ENCODE measurements around the gene KDELR1.

The KDELR1 gene

GRCh38 chr19:48350856-48351255 is 40.5 kb downstream of the KDELR1 start:
- Histone ChIP-seq H3K9me3 (ENCODE audit: low read length) (no peaks in the 10 kb centered on the region), H3K4me1 (ENCODE audit: insufficient read depth, low read length, severe bottlenecking) (no peaks in the 10 kb centered on the region), H3K27me3 (ENCODE audit: insufficient read depth, low read length) (no peaks in the 10 kb centered on the region), H3K9me2 (ENCODE audit: low read depth, low read length) (no peaks in the 10 kb centered on the region), H3K9ac (ENCODE audit: low read length) (no peak overlapping the region), H3K79me2 (ENCODE audit: insufficient read depth, low read length) (no peaks in the 10 kb centered on the region), H3K27ac (ENCODE audit: low read depth, low read length, poor library complexity, severe bottlenecking) (no peak overlapping the region), H3K36me3 (ENCODE audit: insufficient read depth, low read length) (no peaks in the 10 kb centered on the region), H2AFZ (ENCODE audit: low read length) (no peak overlapping the region), H3K4me3 (ENCODE audit: low read depth, low read length, poor library complexity, severe bottlenecking) (no peak overlapping the region), H3F3A (ENCODE audit: insufficient read depth, low read length) (no peaks in the 10 kb centered on the region), H3K4me2 (ENCODE audit: low read length) (no peak overlapping the region), H4K20me1 (ENCODE audit: insufficient read depth, low read length) (no peaks in the 10 kb centered on the region)
- TF ChIP-seq, protein P1, sequence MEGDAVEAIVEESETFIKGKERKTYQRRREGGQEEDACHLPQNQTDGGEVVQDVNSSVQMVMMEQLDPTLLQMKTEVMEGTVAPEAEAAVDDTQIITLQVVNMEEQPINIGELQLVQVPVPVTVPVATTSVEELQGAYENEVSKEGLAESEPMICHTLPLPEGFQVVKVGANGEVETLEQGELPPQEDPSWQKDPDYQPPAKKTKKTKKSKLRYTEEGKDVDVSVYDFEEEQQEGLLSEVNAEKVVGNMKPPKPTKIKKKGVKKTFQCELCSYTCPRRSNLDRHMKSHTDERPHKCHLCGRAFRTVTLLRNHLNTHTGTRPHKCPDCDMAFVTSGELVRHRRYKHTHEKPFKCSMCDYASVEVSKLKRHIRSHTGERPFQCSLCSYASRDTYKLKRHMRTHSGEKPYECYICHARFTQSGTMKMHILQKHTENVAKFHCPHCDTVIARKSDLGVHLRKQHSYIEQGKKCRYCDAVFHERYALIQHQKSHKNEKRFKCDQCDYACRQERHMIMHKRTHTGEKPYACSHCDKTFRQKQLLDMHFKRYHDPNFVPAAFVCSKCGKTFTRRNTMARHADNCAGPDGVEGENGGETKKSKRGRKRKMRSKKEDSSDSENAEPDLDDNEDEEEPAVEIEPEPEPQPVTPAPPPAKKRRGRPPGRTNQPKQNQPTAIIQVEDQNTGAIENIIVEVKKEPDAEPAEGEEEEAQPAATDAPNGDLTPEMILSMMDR (IDR thresholded peaks at IDR 0.05; ENCODE audit: low read length) = no peak
- TF ChIP-seq EZH2 (IDR thresholded peaks at IDR 0.05; ENCODE audit: borderline replicate concordance, low read length) = no peak

GRCh38 chr19:48348737-48349136 is 42.6 kb downstream of the KDELR1 start:
- Histone ChIP-seq H3K36me3 (ENCODE audit: insufficient read depth, low read length) (no peaks in the 10 kb centered on the region), H3K27ac (ENCODE audit: low read depth, low read length, poor library complexity, severe bottlenecking) (no peak overlapping the region), H3K4me2 (ENCODE audit: low read length) (no peak overlapping the region), H3K4me3 (ENCODE audit: low read depth, low read length, poor library complexity, severe bottlenecking) (no peak overlapping the region), H4K20me1 (ENCODE audit: insufficient read depth, low read length) (no peaks in the 10 kb centered on the region), H3F3A (ENCODE audit: insufficient read depth, low read length) (no peaks in the 10 kb centered on the region), H3K27me3 (ENCODE audit: insufficient read depth, low read length) (no peaks in the 10 kb centered on the region), H3K9me2 (ENCODE audit: low read depth, low read length) (no peaks in the 10 kb centered on the region), H3K79me2 (ENCODE audit: insufficient read depth, low read length) (no peaks in the 10 kb centered on the region), H3K9me3 (ENCODE audit: low read length) (no peaks in the 10 kb centered on the region), H2AFZ (ENCODE audit: low read length) (no peak overlapping the region), H3K9ac (ENCODE audit: low read length) (no peak overlapping the region), H3K4me1 (ENCODE audit: insufficient read depth, low read length, severe bottlenecking) (no peaks in the 10 kb centered on the region)
- no peak for TF ChIP-seq EZH2 (IDR thresholded peaks at IDR 0.05; ENCODE audit: borderline replicate concordance, low read length)
- TF ChIP-seq, protein P1 (IDR thresholded peaks at IDR 0.05; ENCODE audit: low read length) = no peak

DNA sequence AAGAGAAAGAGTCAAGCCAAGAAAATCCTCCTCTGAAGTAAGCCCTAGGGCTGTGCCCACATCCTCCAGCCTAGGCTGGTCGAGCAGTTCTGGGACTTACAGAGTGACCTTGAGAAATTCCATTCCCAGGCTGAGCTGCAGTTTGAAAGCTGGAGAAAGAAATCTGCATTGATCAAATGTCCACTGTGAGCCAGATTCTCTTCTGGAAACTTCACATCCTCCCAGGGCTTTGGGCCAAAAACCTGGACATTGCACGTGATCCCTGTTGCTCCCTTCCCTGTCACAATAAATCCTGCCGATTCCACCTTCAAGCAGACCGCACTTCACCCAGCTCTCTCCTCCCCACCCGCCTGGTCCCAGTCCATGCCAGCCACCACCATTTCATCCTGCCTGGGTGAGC is 43.3 kb downstream of the KDELR1 start:
- H2AFZ ChIP-seq (ENCODE audit: low read length) = no peak overlapping the region
- no peaks in the 10 kb centered on the region for H3K4me1 ChIP-seq (ENCODE audit: insufficient read depth, low read length, severe bottlenecking)
- H4K20me1 ChIP-seq (ENCODE audit: insufficient read depth, low read length) = no peaks in the 10 kb centered on the region
- H3K36me3 ChIP-seq (ENCODE audit: insufficient read depth, low read length) = no peaks in the 10 kb centered on the region
- no peaks in the 10 kb centered on the region for H3K79me2 ChIP-seq (ENCODE audit: insufficient read depth, low read length)
- no peak overlapping the region for H3K9ac ChIP-seq (ENCODE audit: low read length)
- no peak overlapping the region for H3K27ac ChIP-seq (ENCODE audit: low read depth, low read length, poor library complexity, severe bottlenecking)
- TF ChIP-seq EZH2 (IDR thresholded peaks at IDR 0.05; ENCODE audit: borderline replicate concordance, low read length) = no peak
- TF ChIP-seq, protein P1 (IDR thresholded peaks at IDR 0.05; ENCODE audit: low read length) = no peak
- no peaks in the 10 kb centered on the region for H3K27me3 ChIP-seq (ENCODE audit: insufficient read depth, low read length)
- H3K9me3 ChIP-seq (ENCODE audit: low read length) = no peaks in the 10 kb centered on the region
- no peaks in the 10 kb centered on the region for H3F3A ChIP-seq (ENCODE audit: insufficient read depth, low read length)
- H3K9me2 ChIP-seq (ENCODE audit: low read depth, low read length) = no peaks in the 10 kb centered on the region
- no peak overlapping the region for H3K4me3 ChIP-seq (ENCODE audit: low read depth, low read length, poor library complexity, severe bottlenecking)
- no peak overlapping the region for H3K4me2 ChIP-seq (ENCODE audit: low read length)
